MCF 10A (cell line): ENCODE results near the gene EXOC6B. TPM values are rescaled to one million over a fixed set of nuclear protein-coding genes. Genes with fewer than 3 reads are reported as not detected.

Experiments
- BruUV-seq: library from RNA; stranded (reverse); fragments of 400-500 nt; replicated peaks from 2 replicates; lab custom pipeline; 2021; lab: Mats Ljungman, UMichigan
- CTCF ChIA-PET: fragments of 300-600 bp; sonication (Branson Sonifier 250); formaldehyde crosslinking; extraction: SDS; loops from one replicate; lab custom pipeline; 2021; ENCODE audit warnings: antibody characterized with exemption, inconsistent platforms; lab: Yijun Ruan, JAX
- POLR2A ChIA-PET: fragments of 300-600, 350-650 bp; sonication (Branson Sonifier 250); formaldehyde crosslinking; extraction: SDS; loops from one replicate; lab custom pipeline; 2020; ENCODE audit warnings: antibody characterized with exemption, inconsistent platforms; lab: Yijun Ruan, JAX
- DNase-seq: peaks from one replicate; pipeline ENCODE4 v3.0.0-alpha.2; 2018; ENCODE audit not compliant: unreplicated experiment
- H3K27ac Mint-ChIP-seq: one replicate; pipeline ENCODE4 v1.8.0; 2022; ENCODE audit warnings: mild to moderate bottlenecking, low read depth, mixed read lengths; ENCODE audit not compliant: unreplicated experiment
- H3K27me3 Mint-ChIP-seq: one replicate; pipeline ENCODE4 v1.8.0; 2022; ENCODE audit warnings: mixed read lengths; ENCODE audit not compliant: insufficient read depth, unreplicated experiment
- H3K36me3 Mint-ChIP-seq: one replicate; pipeline ENCODE4 v1.8.0; 2022; ENCODE audit warnings: mild to moderate bottlenecking, moderate library complexity, mixed read lengths; ENCODE audit not compliant: insufficient read depth, unreplicated experiment
- H3K4me1 Mint-ChIP-seq: one replicate; pipeline ENCODE4 v1.8.0; 2022; ENCODE audit warnings: mixed read lengths; ENCODE audit not compliant: insufficient read depth, unreplicated experiment
- H3K4me3 Mint-ChIP-seq: one replicate; pipeline ENCODE4 v1.8.0; 2022; ENCODE audit warnings: mild to moderate bottlenecking, moderate library complexity, mixed read lengths; ENCODE audit not compliant: unreplicated experiment
- H3K9me3 Mint-ChIP-seq: one replicate; pipeline ENCODE4 v1.8.0; 2022; ENCODE audit warnings: mixed read lengths; ENCODE audit not compliant: unreplicated experiment
- intact Hi-C: fragments of 100-400 bp; cut with micrococcal nuclease; formaldehyde crosslinking; loops from 2 replicates; pipeline ENCODE4 v1.14.1; 2022
- total RNA-seq: library from RNA; stranded (reverse); gene quantifications from 2 replicates; pipeline ENCODE4 v1.2.3, GENCODE V29; 2022
- TF ChIP-seq, protein P1 (sequence below): fragments of 200-600 bp; IDR thresholded peaks from one replicate; pipeline ENCODE4 v1.8.0; 2022; ENCODE audit warnings: antibody characterized with exemption, mild to moderate bottlenecking; ENCODE audit not compliant: unreplicated experiment

Gene EXOC6B
- total RNA-seq, 1 experiment from 2014 or later = 24.7 TPM

DNA sequence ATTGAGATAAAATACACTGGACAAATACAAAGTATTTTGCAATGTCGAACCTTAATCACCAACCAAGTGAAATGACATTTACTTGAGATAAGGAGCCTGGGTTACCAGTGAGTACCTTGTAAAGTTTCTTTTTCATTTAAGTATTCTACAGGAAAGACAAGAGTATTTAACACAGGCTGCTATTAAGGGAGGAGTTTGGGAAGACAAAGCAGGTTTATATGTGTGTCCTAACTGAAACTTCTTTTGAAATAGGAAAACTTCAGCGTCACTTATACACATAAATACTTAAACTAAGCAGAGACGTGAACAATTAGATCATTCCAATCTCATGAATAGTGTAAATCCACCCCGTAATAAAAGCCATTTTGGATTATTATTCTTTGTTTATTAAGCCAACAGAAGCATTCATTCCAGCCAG, 551.4 kb downstream of the EXOC6B start:
- CTCF ChIA-PET = interaction anchor here (0.7 kb wide), 1 partner anchor 84 kb away, joined by 3 read pairs; no protein-coding TSS in a partner anchor
- H3K27me3 Mint-ChIP-seq = no peaks in the 10 kb centered on the region

GRCh38 chr2:72273384-72273783, 552.4 kb downstream of the EXOC6B start:
- Mint-ChIP-seq H3K36me3 (no peaks in the 10 kb centered on the region), H3K27ac (no peak overlapping the region), H3K9me3 (no peaks in the 10 kb centered on the region), H3K4me1 (peaks cover 10% of the 10 kb centered on the region), H3K4me3 (no peak overlapping the region), H3K27me3 (no peaks in the 10 kb centered on the region)
- POLR2A ChIA-PET = no interaction called here
- CTCF ChIA-PET = no interaction called here
- DNase-seq = no peak
- BruUV-seq = no TSS peak
- TF ChIP-seq, protein P1, sequence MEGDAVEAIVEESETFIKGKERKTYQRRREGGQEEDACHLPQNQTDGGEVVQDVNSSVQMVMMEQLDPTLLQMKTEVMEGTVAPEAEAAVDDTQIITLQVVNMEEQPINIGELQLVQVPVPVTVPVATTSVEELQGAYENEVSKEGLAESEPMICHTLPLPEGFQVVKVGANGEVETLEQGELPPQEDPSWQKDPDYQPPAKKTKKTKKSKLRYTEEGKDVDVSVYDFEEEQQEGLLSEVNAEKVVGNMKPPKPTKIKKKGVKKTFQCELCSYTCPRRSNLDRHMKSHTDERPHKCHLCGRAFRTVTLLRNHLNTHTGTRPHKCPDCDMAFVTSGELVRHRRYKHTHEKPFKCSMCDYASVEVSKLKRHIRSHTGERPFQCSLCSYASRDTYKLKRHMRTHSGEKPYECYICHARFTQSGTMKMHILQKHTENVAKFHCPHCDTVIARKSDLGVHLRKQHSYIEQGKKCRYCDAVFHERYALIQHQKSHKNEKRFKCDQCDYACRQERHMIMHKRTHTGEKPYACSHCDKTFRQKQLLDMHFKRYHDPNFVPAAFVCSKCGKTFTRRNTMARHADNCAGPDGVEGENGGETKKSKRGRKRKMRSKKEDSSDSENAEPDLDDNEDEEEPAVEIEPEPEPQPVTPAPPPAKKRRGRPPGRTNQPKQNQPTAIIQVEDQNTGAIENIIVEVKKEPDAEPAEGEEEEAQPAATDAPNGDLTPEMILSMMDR = no peak
- intact Hi-C loops = no loop called here

More for the DNA sequence above, 551.4 kb downstream of the EXOC6B start:
- intact Hi-C loops = no loop called here
- H3K36me3 Mint-ChIP-seq = no peaks in the 10 kb centered on the region
- POLR2A ChIA-PET = no interaction called here
- TF ChIP-seq, protein P1 = no peak
- H3K4me1 Mint-ChIP-seq = peaks cover 10% of the 10 kb centered on the region
- no peaks in the 10 kb centered on the region for H3K9me3 Mint-ChIP-seq
- H3K4me3 Mint-ChIP-seq = no peak overlapping the region
- no TSS peak for BruUV-seq
- no peak for DNase-seq
- H3K27ac Mint-ChIP-seq = no peak overlapping the region

GRCh38 chr2:72271766-72272641, 553.8 kb downstream of the EXOC6B start:
- no peaks in the 10 kb centered on the region for H3K36me3 Mint-ChIP-seq
- no peaks in the 10 kb centered on the region for H3K27me3 Mint-ChIP-seq
- no peaks in the 10 kb centered on the region for H3K9me3 Mint-ChIP-seq
- TF ChIP-seq, protein P1 = no peak
- POLR2A ChIA-PET = interaction anchor here (0.5 kb wide), 1 partner anchor 295 kb away, joined by 6 read pairs; no protein-coding TSS in a partner anchor
- CTCF ChIA-PET = no interaction called here
- no peak overlapping the region for H3K27ac Mint-ChIP-seq
- intact Hi-C loops = no loop called here
- no peak overlapping the region for H3K4me3 Mint-ChIP-seq
- peaks cover 10% of the 10 kb centered on the region for H3K4me1 Mint-ChIP-seq
- peak; percentile 49 for DNase-seq
- no TSS peak for BruUV-seq

- no peaks in the 10 kb centered on the region for H3K27me3 Mint-ChIP-seq
- BruUV-seq = no TSS peak
- TF ChIP-seq, protein P1 = no peak
- H3K27ac Mint-ChIP-seq = no peak overlapping the region
- intact Hi-C loops = no loop called here
- no peaks in the 10 kb centered on the region for H3K36me3 Mint-ChIP-seq
- no peak for DNase-seq
- CTCF ChIA-PET = no interaction called here
- H3K4me1 Mint-ChIP-seq = peaks cover 10% of the 10 kb centered on the region
- H3K4me3 Mint-ChIP-seq = no peak overlapping the region
- POLR2A ChIA-PET = no interaction called here
- H3K9me3 Mint-ChIP-seq = no peaks in the 10 kb centered on the region
Observed at GRCh38 chr2:72271276-72271614, 554.6 kb downstream of the EXOC6B start.
